Cerebellar nuclear complex (tissue), 1 donor: Measurements from ENCODE around the gene ABCC3.

Experiments
- DNase-seq, 2 experiments: peaks; one replicate each; lab custom pipeline; 2025; lab: John Stamatoyannopoulos, UW

ABCC3 gene

GRCh38 chr17:50642722-50643656 lies 8.3 kb downstream of the ABCC3 start:
- DNase-seq, result no peak

- no peak for DNase-seq
Observed at GRCh38 chr17:50645748-50646682, 11.3 kb downstream of the ABCC3 start.

DNA sequence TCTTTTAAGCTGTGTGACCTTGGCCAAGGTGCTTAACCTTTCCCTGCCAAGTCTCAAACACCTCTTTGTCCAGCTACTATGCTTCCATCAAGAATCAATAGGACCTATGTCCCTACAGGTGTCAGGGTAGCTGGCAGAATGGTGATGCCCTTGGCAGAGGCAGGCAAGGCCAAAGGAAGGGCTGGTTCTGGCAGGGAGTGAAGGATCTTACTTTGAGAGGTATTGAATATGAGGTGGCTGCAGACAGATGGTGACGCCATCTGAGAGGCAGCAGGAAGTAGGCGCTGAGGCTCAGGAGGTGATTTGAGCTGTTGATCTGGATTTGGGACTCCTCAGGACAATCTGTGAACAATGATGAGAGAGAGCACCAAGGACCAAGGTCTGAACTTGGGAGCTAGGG lies 12.5 kb downstream of the ABCC3 start:
- DNase-seq, result no peak

DNA sequence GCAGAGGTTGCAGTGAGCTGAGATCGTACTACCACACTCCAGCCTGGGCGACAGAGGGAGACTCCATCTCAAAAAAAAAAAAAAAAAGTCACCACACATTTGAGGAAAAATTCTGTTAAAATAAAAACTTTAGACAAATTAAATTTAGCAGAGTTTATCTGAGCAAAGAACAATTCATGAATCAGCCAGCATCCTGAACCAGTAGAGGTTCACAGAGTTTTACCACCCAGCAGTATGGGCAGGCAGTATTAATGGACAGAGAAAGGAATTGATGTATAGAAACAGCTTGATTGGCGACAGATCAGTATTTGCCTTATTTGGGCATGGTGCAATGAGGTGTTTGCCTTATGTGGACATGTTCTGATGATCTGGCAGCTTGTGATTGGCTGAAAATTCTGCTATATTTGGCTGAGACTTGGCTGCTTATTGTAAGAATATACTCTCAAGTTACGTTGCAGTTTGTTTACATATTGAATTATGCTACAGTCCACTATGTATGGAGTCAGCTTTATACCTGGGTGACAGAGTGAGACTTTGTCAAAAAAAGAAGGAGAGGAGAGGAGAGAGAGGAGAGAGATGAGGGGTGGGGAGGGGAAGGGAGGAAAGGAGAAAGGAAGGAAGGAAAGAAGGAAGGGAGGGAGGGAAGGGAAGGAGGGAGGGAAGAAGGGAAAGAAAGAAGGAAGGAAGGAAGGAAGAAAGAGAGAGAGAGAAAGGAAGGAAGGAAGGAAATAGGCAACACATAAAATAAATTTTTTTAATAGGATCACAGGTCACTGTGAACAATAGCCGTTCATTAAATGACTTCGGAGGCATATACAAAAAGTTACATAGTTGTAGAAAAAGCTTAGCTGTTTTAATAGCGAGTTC lies 14.6 kb downstream of the ABCC3 start:
- DNase-seq, result no peak

GRCh38 chr17:50651661-50652060 lies 17.0 kb downstream of the ABCC3 start:
- no peak for DNase-seq

- no peak for DNase-seq
Observed at GRCh38 chr17:50653738-50654137, 19.1 kb downstream of the ABCC3 start.

DNA sequence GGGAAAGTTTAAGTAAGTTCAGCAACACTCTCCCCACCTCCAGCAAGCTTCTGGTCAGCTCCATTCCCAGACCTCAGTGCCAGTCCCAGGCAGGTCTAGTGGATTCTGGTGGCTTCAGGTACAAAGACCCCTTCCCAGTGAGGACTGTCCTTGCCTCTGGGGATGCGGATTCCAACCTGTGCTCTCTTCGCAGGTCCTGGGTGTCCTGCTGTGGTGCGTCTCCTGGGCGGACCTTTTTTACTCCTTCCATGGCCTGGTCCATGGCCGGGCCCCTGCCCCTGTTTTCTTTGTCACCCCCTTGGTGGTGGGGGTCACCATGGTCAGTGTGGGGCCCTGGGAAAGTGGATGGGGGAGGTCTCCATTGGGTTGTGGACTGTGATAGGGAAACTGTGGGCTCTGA lies 21.8 kb downstream of the ABCC3 start:
- no peak for DNase-seq

DNA sequence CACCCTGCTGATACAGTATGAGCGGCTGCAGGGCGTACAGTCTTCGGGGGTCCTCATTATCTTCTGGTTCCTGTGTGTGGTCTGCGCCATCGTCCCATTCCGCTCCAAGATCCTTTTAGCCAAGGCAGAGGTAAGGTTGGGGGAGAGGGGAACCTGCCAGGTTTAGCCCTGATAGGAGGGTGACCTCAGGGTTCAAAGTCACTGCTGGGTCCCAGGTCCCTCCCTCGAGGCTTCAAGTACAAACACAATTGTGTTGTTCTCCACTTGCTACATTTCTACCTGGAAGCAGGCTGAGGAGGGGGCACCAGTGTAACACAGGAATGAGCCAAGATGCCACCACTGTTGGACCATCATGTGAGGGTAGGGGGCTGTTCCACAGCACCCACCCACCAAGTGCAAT lies 22.4 kb downstream of the ABCC3 start:
- DNase-seq, result no peak

DNA sequence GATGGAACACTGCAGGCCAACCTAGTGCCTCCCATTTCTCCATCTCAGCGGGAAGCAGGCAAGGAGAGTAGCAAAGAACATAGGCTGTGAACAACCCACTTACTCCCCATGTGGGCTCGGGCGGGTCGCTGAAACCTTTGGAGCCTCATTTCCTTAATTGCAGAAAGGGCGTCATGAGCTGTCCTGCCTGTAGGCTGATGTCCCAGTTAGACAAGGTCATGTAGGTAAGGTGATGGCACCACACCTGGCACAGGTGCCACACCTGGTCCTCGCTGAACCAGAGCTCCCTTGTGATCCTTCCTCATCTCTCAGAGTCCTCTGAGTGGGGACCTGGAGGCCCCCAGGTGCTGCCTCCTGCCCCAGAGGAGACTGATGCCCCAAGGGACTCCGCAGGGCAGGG lies 22.9 kb downstream of the ABCC3 start:
- no peak for DNase-seq

- no peak for DNase-seq
Observed at GRCh38 chr17:50658616-50659015, 23.9 kb downstream of the ABCC3 start.

DNA sequence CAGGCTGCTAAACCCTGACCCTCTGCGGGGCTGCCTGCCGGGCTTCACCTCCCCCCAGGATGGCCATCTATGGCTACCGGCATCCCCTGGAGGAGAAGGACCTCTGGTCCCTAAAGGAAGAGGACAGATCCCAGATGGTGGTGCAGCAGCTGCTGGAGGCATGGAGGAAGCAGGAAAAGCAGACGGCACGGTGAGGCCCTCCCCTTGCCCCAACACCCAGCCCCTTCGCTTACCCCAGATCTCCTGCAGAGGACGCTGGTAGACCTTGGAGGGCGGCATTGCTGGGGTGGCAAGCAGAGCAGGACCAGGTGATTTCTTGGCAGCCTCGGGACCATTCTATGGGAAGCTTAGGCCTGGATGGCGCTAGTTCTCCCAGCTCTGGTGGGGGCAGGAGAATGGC lies 24.5 kb downstream of the ABCC3 start:
- DNase-seq, result no peak

DNA sequence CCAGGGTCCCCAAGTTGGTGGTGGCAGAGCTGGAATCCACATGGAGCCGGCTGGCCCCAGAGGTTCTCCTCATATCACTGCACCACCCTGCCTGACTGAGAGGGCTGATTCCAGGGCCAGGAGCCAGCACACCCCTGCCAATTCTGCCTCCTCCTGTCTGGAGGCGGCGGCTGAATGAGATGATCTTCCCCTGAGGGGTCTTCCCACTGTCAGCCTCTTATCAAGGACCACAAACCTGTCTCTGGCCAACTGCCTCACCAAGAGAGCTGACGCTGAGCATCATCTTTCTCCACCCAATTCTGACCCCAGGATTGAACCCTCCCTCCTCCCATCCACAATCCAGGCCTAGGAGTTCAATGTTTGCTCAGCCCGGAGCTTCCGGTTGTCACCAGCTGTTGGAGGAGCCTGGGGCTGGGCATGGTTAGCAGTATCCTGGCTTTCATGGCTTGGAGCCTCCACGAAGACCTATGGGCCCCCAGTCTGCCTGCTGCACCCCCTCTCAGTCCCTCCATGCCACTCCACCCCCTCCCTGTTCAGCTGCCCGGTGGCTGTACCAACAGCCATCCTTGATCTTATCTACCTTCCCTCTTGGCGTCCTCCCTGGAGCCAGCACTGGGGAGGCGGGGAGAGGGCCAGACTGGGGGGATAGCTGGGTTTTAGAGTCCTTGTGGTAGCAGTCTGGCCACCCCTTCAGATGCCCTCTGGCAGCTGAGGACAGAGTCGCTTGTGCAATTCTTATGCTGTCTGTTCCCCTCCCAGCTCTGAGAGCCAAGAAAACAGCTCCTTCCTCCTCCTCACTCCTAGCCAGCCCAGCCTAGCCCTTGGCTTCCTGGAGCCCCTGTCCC lies 25.6 kb downstream of the ABCC3 start:
- no peak for DNase-seq

GRCh38 chr17:50660887-50661345 lies 26.2 kb downstream of the ABCC3 start:
- no peak for DNase-seq

GRCh38 chr17:50661348-50661747 lies 26.7 kb downstream of the ABCC3 start:
- no peak for DNase-seq

DNA sequence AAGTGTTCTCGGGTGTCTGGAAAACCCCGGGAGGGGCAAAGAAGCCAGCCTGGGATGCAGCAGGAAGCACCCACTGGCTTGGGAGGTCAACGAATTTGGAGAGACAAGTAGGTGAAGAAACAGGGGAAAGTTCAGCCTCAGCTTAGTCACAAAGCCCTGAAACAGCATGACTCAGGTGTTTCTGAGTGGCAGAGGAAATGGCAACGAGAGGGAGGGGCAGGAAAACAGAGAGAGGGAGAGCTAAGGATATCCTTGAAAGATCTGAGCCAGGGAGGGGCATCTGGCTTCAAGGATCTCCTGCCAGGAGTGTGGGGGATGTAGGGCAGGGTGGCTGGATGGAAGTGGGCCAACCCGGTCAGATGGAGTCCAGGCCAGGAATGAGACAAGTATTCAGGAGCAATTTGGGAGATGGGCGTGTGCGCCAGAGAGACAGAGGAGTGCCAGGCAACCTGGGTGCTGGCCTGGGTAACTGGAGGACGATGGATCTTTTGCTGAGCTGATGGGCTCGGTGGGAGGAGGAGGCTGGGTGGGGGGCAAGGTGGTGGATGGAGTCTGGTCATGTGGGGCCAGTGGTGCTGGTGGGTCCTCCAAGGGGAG lies 27.2 kb downstream of the ABCC3 start:
- DNase-seq, result no peak

- no peak for DNase-seq
Observed at GRCh38 chr17:50662632-50663225, 28.0 kb downstream of the ABCC3 start.

DNA sequence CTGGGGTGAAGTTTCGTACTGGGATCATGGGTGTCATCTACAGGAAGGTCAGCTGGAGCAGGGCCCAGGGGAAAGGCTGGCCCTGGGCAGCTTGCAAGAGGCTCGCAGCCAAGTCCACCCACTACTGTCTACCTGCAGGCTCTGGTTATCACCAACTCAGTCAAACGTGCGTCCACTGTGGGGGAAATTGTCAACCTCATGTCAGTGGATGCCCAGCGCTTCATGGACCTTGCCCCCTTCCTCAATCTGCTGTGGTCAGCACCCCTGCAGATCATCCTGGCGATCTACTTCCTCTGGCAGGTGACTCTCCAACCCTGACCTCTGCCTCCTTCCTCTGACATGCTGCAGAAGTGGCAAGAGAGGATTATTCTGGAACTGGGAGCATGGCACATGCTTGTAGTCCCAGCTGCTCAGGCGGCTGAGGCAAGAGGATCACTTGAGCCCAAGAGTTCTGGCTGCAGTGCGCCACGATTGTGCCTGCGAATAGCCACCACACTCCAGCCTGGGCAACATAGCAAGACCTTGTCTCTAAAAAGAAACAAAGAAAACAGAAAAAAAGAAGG lies 29.2 kb downstream of the ABCC3 start:
- no peak for DNase-seq

DNA sequence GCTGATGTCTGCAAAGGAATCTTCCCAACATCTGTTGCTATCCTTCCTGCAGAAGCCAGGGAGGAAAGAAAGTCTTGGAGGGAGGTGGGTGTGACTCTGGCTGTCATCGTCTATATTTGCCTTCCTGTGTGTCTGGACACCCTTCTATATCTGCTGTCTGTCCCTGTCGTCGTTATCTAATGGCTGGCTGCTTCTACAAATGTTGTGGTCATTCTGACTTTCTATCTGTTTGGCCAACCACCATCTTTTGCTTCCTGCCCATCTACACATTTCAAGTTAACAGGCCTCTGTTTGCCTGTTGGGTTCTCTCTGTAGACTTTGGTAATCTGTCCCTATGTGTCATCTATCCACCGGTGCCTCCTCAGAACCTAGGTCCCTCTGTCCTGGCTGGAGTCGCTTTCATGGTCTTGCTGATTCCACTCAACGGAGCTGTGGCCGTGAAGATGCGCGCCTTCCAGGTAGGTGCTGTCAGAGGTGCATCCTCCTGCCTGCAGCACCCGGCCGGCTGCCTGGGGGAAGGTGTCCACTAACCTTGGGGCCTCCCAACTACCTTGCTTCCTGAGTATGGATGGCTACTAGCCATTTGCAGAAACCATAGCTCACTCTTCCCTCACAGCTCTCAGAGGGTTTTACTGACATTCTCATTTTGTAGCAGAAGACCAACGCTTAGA lies 30.2 kb downstream of the ABCC3 start:
- no peak for DNase-seq

GRCh38 chr17:50665838-50666237 lies 31.2 kb downstream of the ABCC3 start:
- DNase-seq, result no peak
